HG03175 (cell line): ENCODE measurements around the gene ANKRD9.
"Not testable (repeated sequence)": the region's sequence is repeated elsewhere in the genome, so short reads cannot be mapped to it uniquely, and the experiment has no call there.

Experiments used
- ATAC-seq: cut with Tn5 transposase; IDR thresholded peaks from one replicate; pipeline ENCODE4 v1.9.1; 2021; ENCODE audit warnings: mild to moderate bottlenecking, moderate library complexity; ENCODE audit not compliant: unreplicated experiment

Gene ANKRD9

DNA sequence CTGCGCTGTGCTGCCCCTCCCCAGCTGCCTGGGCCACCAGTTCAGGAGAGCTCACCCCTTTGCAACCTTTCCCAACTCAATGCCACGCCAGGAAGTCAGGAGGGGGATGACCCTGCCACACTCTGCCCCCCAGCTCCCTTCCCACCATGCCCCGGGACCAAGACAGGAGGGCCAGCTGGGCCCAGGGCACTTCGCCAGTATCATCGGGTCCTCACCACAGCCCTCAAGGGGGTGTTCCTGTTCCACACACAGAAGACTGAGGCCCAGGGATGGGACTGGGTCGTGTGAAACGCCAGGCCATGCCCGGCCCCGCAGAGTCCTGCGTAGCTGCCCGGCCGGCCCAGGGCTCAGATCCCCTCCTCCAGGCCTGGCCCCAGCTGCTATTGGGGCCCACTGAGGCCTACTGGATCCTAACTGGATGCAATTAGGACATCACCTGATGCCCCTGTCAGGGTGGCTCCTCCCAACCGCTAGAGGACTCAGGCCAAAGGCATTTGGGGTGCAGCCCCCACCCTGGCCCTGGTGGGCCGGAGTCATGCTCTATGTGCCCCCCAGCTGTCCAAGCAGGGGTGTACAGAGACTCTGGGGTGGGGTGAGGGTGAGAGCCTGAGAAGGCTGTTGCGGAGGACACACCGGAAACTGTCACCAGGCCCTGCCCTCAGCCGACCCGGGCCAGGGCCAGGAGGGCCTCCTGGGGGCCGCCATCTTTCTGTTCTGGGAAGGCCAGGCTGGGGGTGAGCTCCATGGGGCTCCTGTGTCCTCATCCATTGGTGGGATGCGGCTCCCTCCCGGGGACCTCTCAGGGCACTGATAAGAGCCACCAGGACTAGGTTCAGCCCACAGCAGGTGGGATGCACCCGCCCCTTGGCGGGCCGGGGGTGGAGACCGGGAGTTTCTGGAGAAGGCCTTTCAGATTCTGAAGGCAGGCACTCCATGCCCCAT is 29.3 kb upstream of the ANKRD9 start:
- no peak for ATAC-seq

DNA sequence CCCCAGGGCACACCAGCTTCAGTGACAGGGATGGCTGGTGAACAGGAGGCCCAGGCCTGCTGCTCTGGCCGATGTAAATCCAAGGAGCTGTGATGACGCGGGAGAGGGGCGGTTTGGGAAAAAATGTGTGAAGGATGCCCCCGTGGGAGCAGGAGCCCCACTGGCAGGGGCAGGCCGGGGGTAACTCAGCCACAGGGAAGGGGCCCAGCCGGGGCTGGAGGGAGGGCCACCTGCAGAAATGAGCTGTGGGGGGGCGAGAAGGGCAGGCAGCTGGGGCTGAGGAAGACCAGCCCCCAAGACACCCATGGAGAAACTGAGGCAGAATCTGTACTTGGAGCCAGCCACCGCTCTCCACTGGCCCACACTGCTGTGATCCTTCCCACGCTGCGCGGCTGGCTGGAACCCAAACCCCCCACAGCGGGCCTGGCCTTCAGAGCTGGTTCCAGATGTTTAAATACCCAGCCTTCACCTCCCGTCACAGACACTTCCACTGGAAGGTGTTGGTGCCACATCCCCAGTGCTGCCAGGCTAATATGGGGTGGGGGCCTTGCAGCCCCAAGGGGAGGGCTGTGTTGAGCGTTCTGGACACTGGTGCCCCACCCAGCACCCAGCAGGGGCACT is 28.5 kb upstream of the ANKRD9 start:
- ATAC-seq = no peak

DNA sequence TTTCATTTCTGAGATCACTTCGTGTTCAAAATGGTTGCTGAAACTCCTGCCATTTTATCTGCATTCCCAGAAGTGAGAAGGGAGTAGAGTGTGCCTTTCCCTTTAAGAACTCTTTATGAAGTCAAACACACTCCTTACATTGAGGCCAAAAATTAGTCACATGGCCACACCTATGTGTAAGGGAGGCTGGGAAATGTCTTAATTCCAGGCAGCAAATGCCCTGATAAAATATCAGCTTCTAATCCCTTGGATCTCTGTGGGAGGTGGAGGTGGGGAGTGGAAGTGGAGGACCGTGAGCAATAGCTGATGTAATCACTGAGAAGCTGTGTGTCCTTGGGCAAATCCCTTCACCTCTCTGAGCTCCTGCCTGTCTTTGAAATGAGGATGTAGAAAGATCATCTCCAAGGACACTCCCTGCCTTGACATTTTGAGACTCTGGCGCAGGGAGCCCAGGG is 22.7 kb upstream of the ANKRD9 start:
- ATAC-seq = no peak

DNA sequence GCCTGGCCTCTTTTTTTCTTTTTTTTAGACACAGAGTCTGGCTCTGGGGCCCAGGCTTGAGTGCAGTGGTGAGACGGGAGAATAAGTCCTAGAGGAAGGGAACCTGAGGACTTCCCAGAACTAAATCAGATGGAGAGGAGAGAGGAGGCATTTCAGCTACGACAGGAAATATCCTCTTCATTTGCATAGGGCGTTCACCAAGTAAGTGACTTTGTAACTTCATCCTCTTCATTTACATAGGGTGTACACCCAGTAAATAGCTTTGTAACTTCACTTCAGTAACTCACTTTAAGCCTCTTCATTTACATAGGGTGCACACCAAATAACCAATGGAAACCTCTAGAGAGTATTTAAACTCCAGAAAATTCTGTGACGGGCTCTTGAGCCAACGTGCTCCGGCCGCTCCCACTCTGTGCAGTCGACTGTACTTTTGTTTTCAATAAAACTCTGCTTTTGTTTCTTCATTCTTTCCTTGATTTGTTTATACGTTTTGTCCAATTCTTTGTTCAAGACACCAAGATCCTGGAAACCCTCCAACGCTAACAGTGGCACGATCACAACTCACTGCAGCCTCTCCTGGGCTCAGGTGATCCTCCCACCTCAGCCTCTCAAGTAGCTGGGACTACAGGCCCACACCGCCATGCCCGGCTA is 21.4 kb upstream of the ANKRD9 start:
- no peak for ATAC-seq

DNA sequence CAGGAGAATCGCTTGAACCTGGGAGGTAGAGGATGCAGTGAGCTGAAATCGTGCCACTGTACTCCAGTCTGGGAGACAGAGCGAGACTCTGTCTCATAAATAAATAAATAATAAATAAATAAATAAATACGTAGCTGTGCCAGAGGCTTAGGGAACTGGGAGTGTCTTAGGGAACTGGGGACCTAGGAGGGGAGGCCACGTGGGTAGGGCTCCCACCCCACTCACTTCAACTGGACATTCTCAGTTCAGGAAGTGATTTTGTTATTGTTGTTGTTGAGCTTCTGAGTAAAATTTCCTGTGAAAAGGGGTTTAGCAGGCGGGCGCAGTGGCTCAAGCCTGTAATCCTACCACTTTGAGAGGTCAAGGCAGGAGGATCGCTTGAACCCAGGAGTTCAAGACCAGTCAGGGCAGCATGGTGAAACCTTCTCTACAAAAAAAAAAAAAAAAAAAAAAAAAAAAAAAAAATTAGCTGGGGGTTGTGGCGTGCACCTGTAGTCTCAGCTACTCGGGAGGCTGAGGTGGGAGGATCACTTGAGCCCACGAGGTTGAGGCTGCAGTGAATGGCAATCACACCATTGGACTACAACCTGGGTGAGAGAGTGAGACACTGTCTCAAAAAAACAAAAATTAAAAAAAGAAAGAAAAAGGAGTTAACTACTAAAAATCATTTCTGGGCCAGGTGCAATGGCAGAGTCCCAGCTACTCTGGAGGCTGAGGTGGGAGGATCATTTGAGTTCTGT is 19.0 kb upstream of the ANKRD9 start:
- ATAC-seq = no peak

DNA sequence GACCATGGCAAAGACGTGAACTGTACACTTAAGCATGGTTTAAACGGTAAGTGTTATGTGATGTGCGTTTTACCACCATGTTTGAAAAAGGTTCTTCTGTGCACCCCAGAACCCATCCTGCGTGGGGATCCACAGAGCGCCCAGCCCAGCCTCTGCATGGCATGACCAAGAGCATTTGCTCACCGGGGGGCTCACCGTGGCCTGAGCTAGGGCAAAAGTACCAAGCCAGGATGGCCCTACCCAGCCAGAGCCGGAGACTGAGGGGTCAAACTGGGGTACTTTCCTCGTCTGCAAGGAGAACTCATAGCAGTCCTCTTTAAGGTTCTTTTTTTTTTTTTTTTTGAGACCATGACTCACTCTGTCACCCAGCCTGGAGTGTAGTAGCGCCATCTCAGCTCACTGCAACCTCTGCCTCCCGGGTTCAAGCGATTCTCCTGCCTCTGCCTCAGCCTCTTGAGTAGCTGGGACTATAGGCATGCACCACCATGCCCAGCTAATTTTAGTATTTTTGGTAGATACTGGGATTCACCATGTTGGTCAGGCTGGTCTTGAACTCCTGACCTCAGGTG is 16.4 kb upstream of the ANKRD9 start:
- ATAC-seq = no peak

DNA sequence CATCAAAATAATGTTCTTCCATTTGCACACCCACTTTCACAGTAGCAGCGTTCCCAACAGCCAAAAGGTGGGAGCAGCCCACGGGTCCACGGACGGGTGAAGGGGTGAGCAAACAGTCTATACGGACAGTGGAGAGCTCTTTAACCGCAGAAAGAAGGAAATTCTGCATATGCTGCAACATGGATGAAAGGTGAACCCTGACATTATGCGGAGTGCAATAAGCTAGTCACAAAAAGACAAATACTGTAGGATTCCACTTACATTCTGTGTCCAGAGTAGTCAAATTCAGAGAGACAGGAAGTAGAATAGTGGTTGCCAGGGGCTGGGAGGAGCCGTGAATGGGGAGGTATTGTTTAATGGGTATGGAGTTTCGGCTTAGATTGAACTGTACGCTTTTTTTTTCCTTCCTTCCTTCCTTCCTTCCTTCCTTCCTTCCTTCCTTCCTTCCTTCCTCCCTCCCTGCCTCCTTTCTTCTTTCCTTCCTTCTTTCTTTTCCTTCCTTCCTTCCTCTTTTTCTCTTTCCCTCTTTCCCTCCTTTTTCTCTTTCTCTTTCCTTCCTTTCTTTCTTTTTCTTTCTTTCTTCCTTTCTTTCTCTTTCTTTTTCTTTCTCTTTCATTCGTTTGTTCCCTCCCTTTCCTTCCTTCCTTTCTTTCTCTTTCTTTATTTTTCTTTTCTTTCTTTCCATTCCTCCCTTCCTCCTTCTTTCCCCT is 15.8 kb upstream of the ANKRD9 start:
- ATAC-seq = peak; percentile 24

DNA sequence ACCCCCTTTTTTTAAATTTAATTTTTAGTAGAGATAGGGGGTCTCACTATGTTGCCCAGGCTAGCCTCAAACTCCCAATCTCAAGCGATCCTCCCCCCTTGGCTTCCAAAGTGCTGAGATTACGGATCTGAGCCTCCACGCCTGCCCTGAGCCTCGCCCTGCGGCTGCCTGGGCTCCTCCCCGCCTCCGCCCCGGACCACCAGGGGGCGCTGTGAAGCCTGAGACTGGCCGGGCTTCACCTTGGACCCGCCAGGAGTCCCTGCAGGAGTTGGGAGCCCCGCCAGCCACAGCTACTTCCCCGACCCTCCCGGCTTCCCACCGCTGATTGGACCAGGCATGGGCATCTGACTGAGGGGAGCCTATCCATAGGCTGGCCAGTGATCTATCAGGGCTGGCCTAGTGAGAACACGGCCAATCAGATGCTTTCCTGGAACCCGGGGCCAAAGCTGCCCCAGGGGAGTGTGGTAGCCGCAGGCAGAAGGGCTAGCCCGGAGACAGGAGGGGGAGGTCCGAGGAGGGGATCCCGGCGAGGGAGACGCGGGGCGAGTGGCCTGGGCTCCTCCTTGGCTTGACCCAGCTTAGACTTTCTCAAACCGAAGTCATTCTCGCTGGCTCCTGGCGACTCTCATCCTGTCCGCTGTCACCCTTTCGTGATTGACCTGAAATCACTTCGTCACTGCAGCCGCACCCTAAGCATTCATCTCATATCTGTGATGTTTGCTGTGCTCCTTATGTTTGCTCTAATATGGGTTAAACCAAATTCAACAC is 15.1 kb upstream of the ANKRD9 start:
- peak; percentile 97 for ATAC-seq

DNA sequence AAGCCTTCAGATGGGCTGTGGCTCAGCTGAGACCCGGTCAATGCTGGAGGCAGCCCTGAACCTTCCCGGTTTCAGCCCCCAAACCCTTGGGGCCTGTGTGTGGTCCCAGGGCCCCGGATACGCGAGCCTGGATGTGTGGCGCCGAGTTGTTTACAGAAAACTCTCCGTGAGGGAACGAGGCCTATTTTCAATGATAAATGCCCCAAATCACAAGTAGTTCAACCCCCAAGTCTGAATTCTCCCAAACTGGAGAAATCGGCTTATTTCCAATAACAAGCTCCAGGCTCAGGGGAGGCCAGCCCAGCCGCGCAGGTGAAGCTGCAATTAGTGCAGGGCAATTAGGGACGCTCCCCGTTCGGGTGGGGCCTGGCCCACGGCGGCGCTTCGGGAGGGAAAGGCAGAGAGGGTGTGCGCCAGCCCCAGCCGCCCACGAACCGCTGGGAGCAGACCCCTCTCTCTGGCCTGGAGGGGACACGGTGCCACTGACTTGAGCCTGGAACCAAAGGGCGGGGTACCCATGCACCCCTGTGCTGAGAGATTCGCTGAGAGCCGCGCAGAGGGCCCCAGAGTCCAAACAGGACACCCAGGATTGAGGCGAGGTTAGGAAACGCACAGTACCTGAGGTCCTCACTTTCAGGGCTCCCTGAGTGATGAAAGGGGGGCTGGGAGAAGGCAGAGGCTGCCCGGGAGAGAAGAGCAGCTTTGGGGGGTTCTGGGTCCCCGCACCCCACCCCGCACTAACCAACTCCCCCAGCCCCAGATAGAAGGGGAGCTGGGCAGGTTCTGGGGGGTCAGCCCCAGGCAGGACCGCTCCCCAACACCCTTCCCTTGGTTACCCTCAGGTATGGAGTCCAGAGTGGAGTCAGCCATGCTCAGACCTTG is 14.2 kb upstream of the ANKRD9 start:
- ATAC-seq = peak; percentile 1

DNA sequence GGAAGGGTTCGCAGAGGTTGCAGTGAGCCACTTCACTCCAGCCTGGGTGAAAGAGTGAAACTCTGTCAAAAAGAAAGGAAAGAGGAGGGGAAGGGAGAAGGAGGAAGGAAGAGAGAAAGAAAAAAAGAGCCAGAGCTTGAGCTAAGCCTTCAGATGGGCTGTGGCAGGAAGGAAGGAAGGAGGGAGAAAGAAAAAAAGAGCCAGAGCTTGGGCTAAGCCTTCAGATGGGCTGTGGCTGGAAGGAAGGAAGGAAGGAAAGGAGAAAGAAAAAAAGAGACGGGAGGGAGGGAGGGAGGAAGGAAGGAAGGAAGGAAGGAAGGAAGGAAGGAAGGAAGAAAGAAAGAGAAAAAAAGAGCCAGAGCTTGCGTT is 13.6 kb upstream of the ANKRD9 start:
- no peak for ATAC-seq

DNA sequence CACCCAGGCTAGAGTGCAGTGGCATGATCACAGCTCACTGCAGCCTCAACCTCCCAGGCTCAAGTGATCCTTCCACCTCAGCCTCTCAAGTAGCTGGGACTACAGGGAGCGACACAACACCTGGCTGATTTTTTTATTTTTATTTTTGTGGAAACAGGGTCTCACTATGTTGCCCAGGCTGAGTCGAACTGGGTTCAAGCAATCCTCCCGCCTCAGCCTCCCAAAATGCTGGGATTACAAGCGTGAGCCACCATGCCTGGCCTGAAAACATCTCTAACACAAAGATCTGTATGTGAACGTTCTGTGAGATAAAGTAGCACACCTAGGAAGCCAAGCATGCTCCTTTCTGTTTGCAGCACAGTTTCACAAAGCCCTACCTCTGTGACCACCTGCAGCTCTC is 10.1 kb upstream of the ANKRD9 start:
- not testable (repeated sequence) for ATAC-seq

DNA sequence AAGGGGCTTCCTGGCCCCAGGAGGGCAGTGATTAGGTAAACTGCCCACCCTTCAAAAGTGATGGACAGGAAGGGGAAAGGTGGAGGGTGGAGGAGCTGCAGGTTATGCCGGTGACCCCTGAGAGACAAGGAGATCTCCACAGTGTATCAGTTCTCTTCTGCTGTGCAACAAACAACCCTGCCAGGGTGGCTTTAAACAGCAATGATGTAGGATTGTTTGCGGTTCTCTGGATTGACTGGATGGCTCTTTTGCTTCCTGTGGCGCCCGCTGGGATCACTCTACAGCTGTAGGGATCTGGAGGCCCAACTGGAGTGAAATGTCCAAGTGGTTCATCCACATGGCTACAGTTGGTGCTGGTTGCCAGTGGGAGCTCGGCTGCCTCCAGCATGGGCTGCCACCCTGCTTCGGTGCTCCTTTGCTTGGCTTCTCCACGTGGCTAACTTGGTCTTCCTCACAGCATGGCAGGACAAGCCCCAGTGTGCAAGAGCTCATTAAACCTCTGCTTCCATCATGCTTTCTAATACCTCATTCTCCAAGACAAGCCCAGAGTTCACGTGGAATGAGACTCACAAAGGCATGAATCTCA is 8.6 kb upstream of the ANKRD9 start:
- no peak for ATAC-seq

DNA sequence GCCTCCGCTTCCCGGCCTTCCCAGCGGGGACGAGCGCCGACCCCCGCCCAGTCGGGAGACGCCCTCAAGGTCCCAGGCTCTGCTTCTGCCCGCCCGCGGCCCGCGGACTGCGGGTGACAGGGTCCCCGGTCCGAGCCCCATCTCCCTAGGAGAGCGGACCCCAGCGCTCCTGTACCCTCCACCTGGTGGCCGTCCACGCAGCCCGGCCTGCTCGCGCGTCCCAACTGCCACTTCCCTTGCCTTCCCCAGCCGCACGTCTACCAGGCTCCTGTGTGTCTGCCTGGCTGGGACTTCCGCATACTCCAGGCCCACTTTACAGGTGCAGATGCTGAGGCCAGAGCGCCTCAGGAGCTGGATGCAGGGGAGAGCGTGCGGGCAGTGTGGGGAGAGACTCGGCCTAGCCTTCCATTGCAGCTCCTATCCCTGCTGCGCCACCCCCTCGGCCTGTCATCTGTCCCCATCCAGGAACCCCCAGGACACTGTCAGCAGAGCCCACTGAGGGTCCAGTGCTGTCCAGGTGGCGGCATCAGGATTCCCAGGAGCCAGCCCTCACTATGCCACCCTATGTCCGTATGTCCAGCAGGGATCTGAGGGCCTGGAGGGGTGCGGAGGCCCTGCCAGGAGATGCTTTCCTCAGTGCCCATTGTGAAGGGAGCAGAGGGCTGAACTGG is 8.0 kb upstream of the ANKRD9 start:
- ATAC-seq = no peak

DNA sequence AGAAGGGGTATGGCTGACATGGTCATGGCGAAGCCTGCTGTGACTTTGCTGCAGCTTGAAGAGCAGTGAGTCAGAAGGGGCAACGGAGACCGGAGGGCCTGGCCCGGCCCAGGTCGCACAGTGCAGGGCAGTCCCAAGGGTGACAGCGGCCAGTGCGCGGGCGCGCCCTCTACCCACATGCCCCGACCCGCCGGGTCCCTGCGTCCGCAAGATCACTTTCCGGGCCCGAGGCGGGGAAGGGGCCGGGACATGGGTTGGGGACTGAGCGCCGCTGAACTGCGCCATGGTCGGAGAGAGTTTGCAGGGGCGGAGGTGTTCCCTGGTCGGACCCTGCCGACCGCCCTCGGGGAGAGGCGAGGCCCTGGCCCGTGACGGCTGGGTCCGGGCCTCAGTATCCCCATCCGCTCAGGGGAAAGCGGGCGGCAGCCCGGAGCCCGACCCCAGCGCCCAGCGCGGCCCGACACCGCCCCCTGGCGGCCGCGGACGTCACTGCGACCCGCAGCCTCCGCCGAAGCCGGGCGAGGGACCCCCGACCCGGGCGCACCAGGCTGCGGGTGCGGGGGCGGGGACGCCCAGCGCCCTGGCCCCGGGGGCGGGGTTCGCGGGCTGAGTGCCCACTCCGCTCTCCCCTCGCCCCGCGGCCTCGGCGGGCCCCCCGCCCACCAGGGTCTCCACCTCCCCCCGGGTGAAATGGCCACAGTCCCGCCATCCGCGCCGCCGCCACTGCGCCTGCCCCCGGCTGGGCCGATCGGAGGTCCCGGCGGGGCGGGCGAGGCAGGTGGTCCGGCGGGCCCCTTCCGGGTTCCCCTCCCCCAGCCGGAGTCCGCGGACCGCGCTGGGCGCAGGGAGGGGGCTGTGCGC is 7.2 kb upstream of the ANKRD9 start:
- ATAC-seq = peak; percentile 55

DNA sequence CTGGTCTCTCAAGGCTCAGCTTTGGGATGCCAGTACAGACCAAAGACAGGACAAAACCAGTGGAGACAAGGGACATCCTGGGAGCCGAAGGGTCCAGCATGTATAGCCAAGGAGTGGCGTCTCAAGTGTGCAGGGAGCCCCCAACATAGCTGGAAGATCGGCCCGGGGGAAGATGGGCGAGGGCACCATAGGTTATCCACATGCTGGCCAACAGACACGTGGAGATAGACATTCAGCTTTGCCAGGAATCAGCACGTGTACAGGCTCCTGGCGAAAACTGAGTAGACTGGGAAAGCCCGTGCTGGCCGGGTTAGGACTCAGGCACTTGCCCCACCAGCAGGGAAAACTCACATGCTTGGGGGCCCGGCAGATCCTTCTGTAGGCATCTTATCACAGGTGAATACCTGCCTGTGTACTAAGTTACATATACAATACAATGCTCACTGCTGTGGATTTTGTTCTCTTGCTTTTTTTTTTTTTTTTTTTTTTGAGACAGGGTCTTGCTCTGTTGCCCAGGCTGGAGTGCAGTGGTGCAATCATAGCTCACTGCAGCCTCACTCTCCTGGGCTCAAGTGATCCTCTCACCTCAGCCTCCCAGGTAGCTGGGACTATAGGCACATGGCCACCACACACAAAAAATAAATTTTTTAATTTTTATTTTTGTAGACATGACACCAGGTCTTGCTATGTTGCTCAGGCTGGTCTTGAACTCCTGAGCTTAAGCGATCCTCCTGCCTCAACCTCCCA is 5.6 kb upstream of the ANKRD9 start:
- ATAC-seq = no peak
